HG02759 (cell line): ENCODE measurements around the gene MAST4.
"Not testable (repeated sequence)": the region's sequence is repeated elsewhere in the genome, so short reads cannot be mapped to it uniquely, and the experiment has no call there.

Source experiments
- ATAC-seq: cut with Tn5 transposase; IDR thresholded peaks from one replicate; pipeline ENCODE4 v1.9.1; 2021; ENCODE audit warnings: mild to moderate bottlenecking, moderate library complexity; ENCODE audit not compliant: unreplicated experiment

The MAST4 gene

DNA sequence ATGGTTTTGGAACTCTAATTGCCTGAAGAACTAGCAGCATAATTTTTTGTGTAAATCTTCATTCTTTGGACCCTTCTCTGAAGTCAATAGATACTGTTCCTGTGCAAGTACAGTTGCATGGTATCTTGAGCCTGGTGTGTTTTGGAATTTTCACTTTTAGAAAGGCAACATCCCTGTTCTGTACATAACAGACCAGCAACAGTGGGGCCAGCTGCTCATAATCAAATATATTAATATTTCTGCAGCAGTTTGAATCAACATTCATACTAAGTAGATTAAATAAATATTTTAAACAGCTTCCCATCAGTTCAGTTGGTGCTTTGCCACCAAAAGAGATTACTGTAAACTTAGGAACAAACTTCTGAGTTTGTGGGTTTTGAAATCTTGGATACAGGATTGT lies 502.5 kb downstream of the MAST4 start:
- ATAC-seq: no peak

GRCh38 chr5:67100301-67100700 lies 504.1 kb downstream of the MAST4 start:
- no peak for ATAC-seq

GRCh38 chr5:67102708-67103107 lies 506.5 kb downstream of the MAST4 start:
- no peak for ATAC-seq

- ATAC-seq: no peak
Measured at GRCh38 chr5:67104859-67105258, 508.7 kb downstream of the MAST4 start.

DNA sequence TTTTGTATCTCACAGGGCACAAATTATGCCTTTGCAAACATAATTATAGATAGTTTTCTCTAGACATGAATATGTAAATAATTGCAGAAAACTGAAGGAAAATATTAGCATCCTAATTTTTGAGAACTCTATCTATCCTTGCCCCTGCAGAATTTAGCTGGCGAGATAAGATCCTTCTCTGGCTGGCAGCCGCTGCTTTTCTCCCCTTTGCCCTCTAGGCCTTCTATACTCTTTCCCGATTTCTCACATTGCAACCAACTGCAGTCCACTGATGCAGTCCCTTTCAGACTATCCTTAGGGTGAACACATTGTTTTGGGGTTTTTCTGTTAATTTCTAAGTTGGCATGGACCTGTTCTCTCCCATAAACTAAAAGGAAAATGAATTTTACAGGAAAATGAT lies 509.1 kb downstream of the MAST4 start:
- no peak for ATAC-seq

- ATAC-seq: no peak
Measured at GRCh38 chr5:67106626-67107342, 510.6 kb downstream of the MAST4 start.

DNA sequence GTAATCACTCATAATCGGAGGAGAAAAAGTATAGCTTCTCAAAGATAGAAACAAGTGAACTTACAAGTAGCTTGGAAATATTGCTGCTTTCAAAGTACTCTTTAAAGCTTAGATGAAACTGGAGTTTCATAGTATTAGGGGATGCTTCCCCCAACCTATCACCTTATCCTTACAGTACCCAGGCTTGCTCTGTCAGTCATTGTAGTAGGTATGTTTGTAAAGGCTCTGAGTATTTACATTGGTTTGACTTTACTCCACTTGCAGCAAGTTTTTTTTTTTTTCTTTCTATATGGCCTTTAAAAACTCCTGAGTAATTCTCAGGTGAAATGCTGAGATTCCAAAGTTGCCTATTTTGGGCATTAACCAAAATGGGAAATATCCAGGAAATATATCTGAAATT lies 515.6 kb downstream of the MAST4 start:
- ATAC-seq: no peak

GRCh38 chr5:67115246-67115645 lies 519.1 kb downstream of the MAST4 start:
- no peak for ATAC-seq

DNA sequence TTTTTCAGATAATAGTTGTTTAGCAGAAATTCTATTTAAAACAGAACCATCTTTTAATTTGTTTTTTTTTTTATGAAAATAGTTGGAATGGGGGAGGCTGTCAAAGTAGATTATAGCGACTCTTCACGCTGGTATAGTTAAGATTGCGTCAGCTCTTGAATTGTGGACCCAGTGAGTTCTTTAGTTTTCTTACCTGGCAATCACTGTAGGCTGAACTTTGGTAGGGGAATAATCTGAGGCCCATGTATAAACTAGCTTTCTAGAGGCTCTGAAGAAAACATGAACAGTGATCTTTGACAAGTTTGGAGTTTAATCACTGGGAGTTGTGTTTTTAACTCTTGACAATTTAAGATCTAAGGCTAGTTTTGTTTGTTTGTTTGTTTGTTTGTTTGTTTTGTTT lies 519.6 kb downstream of the MAST4 start:
- no peak for ATAC-seq

DNA sequence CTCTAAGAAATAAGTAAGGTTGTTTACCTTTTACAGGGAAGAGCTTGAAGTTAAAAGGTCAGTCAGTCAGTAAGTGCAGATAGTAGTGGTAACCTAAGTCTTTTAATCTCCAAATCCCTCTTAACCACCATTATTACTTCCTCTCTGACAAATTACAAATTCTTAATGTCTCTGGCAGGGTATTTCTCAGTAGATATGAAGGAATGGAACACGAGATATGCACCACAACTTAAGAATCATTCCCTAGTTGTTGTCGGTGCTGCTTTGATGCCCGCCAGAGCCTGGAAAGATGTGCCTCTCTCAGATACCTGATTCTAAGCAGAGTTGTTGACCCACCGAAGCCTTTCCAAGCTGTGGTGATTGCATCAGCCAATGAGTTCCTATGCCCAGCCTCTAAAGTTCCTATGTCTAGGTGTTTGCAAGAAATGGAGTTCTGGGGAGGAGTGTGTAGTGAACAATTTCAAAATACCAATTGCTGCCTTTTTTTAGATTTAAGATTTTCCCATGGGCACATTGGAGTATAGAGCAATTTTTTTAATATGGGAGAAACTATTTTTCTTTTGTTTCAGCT lies 521.9 kb downstream of the MAST4 start:
- ATAC-seq: no peak

GRCh38 chr5:67119010-67119409 lies 522.8 kb downstream of the MAST4 start:
- ATAC-seq: no peak

DNA sequence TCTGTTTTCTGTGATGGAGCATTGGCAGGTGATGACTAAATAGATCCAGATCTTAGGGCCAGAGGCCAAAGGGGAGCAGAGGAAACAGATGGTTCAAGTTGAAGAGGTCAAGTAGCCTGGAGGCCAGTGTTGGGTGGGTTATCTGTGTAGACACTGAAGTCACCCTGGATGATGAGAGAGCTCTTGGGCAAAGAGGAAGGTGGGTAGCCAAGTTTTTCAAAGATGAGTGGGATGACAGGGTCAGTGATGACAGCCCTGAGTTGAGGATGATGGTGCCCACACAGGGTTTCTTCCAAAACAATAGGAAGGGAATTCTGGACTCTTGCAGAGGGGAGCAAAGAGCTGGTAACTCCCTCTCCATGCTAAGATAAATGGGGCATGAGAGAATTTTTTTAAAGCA lies 523.8 kb downstream of the MAST4 start:
- ATAC-seq: no peak

- no peak for ATAC-seq
Measured at GRCh38 chr5:67123819-67124218, 527.6 kb downstream of the MAST4 start.

- no peak for ATAC-seq
Measured at GRCh38 chr5:67124556-67124955, 528.4 kb downstream of the MAST4 start.

DNA sequence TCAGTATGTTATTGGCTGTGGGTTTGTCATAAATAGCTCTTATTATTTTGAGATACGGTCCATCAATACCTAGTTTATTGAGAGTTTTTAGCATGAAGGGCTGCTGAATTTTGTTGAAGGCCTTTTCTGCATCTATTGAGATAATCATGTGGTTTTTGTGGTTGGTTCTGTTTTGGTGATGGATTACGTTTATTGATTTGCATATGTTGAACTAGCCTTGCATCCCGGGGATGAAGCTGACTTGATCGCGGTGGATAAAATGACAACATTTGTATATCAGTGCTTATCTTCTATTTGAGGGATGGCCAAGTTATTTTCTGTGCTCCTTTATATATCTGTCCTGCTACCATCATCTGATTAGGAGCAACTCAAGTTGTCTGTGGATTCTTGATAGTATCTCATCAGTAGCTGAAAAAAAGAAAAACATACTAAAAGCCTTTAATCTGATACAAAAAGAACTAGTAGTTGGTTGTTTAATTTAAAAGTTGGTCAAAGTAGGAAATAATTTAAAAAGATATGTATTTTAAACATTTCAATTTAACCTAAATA lies 531.2 kb downstream of the MAST4 start:
- ATAC-seq: not testable (repeated sequence)

GRCh38 chr5:67129768-67130167 lies 533.6 kb downstream of the MAST4 start:
- no peak for ATAC-seq

DNA sequence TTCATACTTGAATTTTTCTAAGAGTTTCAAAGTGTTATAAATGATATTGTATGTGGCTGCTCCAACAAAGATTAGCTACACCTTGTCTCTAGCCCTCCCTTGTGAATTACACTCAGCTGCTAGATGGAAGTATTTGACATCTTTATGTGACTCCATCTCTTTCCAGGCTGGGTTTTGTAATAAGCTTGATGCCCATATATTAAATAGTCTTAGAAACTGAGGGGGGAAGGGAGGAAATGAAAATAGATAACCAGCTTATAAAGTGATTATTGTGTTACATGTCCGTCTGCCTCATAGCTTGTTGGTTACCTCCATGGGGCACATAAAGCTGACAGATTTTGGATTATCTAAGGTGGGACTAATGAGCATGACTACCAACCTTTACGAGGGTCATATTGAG lies 537.0 kb downstream of the MAST4 start:
- no peak for ATAC-seq

- ATAC-seq: no peak
Measured at GRCh38 chr5:67133776-67134175, 537.6 kb downstream of the MAST4 start.

GRCh38 chr5:67135381-67135984 lies 539.3 kb downstream of the MAST4 start:
- ATAC-seq: no peak

DNA sequence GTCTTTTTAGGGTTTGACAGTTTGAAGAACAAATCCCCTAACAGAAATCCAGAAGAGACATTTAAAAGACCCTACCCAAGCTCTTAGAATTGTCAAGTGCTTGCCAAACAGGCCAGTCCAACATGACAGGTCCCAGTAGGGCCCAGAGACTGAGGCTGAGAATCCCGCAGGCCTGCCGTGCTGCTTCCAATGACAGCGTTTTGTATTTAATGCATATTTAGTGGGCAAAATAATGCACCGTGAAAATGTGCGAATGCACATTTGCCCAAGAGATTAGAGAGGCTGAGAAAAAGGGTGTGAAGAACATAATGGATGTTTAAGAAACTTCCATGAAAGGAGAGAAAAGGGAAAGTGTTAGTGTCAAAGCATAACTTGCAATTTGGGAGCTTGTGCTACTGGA lies 542.8 kb downstream of the MAST4 start:
- ATAC-seq: no peak

DNA sequence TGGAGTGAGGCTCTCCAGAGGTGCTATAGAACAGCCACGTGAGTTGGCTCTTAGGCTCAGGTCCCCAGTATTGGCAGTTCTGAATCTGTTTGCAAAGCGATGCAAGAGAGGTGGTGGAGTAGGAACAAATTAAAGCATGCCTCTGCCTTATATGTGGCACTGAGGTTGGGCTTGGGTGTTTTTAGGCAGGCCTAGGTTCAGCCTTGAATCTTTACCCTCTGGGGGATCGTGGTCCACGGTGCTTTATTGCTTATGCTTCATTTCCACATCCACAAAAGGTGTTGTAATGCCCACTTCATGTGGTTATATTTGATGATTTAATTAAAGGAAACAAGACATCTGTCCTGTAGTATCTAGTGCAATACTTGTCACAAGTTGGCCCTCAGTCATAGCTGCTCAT lies 544.2 kb downstream of the MAST4 start:
- ATAC-seq: no peak

DNA sequence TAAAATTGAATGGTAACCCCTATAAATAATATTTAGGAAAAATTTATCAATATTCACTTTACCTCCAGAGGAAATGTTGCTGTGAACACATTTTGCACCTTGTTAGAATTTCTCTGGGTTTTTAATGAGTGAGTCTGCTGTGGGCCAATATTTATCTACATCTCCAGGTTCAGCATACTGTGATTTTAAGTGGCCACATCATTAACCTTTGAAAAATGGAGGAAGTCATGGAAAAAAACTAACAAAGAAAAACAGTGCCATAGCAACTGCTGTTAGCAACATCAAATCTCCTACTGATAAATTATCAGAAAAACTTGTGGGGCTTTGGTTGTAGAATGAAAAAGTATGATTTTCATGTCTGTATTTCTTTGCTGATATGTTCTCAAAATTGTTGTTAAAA lies 545.5 kb downstream of the MAST4 start:
- no peak for ATAC-seq
